Esophagus muscularis mucosa (tissue), 4 donors: ENCODE results near the gene DMRT2. TPM values are rescaled to one million over a fixed set of nuclear protein-coding genes. Genes with fewer than 3 reads are reported as not detected.

Experiments used
- DNase-seq: peaks from one replicate; pipeline ENCODE4 v3.0.0-alpha.2; 2017; ENCODE audit errors: extremely low spot score
- H3K27ac ChIP-seq, 4 donors: fragments of 200-600 bp; sonication (generic); replicated peaks in 1 of 4; 1 replicate in 3 of 4; 2 replicates in 1 of 4; pipeline ENCODE4 v1.5.1; 2016 to 2019; ENCODE audit warnings: mild to moderate bottlenecking in 1 of 4
- H3K27me3 ChIP-seq, 4 donors: fragments of 200-600 bp; sonication (generic); one replicate each; pipeline versions ENCODE4 v1.5.1 to v1.6.0; 2016 to 2019
- H3K36me3 ChIP-seq, 4 donors: fragments of 200-600 bp; sonication (generic); one replicate each; pipeline ENCODE4 v1.5.1; 2016 to 2019
- H3K4me1 ChIP-seq, 4 donors: fragments of 200-600 bp; sonication (generic); one replicate each; pipeline ENCODE4 v1.5.1; 2016 to 2019
- H3K4me3 ChIP-seq, 4 donors: fragments of 200-600 bp; sonication (generic); 1 replicate in 2 of 4; 2 replicates in 2 of 4; pipeline ENCODE4 v1.5.1; 2016 to 2019; ENCODE audit warnings: mild to moderate bottlenecking in 4 of 4, moderate library complexity in 1 of 4
- H3K9me3 ChIP-seq, 4 donors: fragments of 200-600 bp; sonication (generic); 1 replicate in 3 of 4; 2 replicates in 1 of 4; pipeline ENCODE4 v1.5.1; 2016 to 2019
- CTCF ChIP-seq, 3 experiments: fragments of 200-600 bp in 2 of 3; fragments of 450-650 bp in 1 of 3; sonication (generic) in 2 of 3; IDR thresholded peaks; one replicate each; pipeline ENCODE4 v1.5.1; 2017 to 2019; ENCODE audit warnings: antibody characterized with exemption in 3 of 3, mild to moderate bottlenecking in 2 of 3, moderate library complexity in 1 of 3
- EP300 ChIP-seq: sonication (generic); formaldehyde crosslinking; IDR thresholded peaks from one replicate; pipeline ENCODE4 v1.6.1; 2017; ENCODE audit warnings: antibody characterized with exemption
- POLR2A ChIP-seq: fragments of 450-650 bp; IDR thresholded peaks from one replicate; pipeline ENCODE4 v1.6.1; 2017; ENCODE audit warnings: antibody characterized with exemption, moderate library complexity, mild to moderate bottlenecking, low read depth
- POLR2AphosphoS5 ChIP-seq, 2 donors: sonication (generic); formaldehyde crosslinking; IDR thresholded peaks; one replicate each; pipeline ENCODE4 v1.6.1; 2017; ENCODE audit warnings: antibody characterized with exemption in 2 of 2
- whole genome bisulfite sequencing: methylation state at CpG from one replicate; pipeline ENCODE4 v1.1.5; 2018; 5-methylcytosine and 5-hydroxymethylcytosine counted together
- intact Hi-C: fragments of 100-400 bp; cut with DNase I; formaldehyde crosslinking; loops from one replicate; pipeline ENCODE4 v1.15.1; 2023
- small RNA-seq, 3 donors: library from RNA; depleted of rRNA; stranded (forward); fragments of <200 nt; gene quantifications; one replicate each; pipeline ENCODE3, GENCODE V24; 2016
- total RNA-seq, 4 donors: library from RNA; depleted of rRNA; stranded (reverse); fragments of >200 nt; gene quantifications; one replicate each; pipeline versions ENCODE4 v1.1.0 to v1.2.1, GENCODE V29; 2016

DMRT2 gene
- total RNA-seq, 4 donors from 2014 or later = 0.33 to 0.80 (median 0.50) TPM

- H3K4me3 ChIP-seq = no peak overlapping the region
- TF ChIP-seq POLR2AphosphoS5 (IDR thresholded peaks at IDR 0.05) (no peak), CTCF (IDR thresholded peaks at IDR 0.05) (no peak), EP300 (no peak), POLR2A (no peak)
- H3K27me3 ChIP-seq = peaks cover 0 to 12% (median 0%) of the 10 kb centered on the region in 4 donors
- H3K9me3 ChIP-seq = peaks cover 0 to 6% (median 2%) of the 10 kb centered on the region in 4 donors
- H3K4me1 ChIP-seq = no peaks in the 10 kb centered on the region
- 67% methylated on average over 7 of the region's 7 CpGs for WGBS
- H3K36me3 ChIP-seq = no peaks in the 10 kb centered on the region
- no peak for DNase-seq
- no peak overlapping the region for H3K27ac ChIP-seq
- intact Hi-C loops = no loop called here
These were observed 51.9 kb downstream of the DMRT2 start for GRCh38 chr9:1101846-1102641.

GRCh38 chr9:1102642-1102970, 52.4 kb downstream of the DMRT2 start:
- peaks cover 0 to 12% (median 0%) of the 10 kb centered on the region in 4 donors for H3K27me3 ChIP-seq
- 41% methylated on average over 2 of the region's 2 CpGs for WGBS
- H3K4me1 ChIP-seq = no peaks in the 10 kb centered on the region
- intact Hi-C loops = no loop called here
- DNase-seq = no peak
- no peak overlapping the region for H3K4me3 ChIP-seq
- H3K9me3 ChIP-seq = peaks cover 0 to 11% (median 5%) of the 10 kb centered on the region in 4 donors
- no peaks in the 10 kb centered on the region for H3K36me3 ChIP-seq
- no peak for TF ChIP-seq CTCF (IDR thresholded peaks at IDR 0.05)
- no peak for TF ChIP-seq POLR2AphosphoS5 (IDR thresholded peaks at IDR 0.05)
- no peak for TF ChIP-seq EP300
- TF ChIP-seq POLR2A = no peak
- no peak overlapping the region for H3K27ac ChIP-seq

Small RNA genes lying within 50 kb of the gene (small RNA-seq; reads per million reads assigned to genes)
- 0 reads per million in 3 donors for gene RNU6-1073P

Other genes starting within 250 kb of the DMRT2 start
- not detected for gene DMRT1, start 208.7 kb upstream of the DMRT2 start, total RNA-seq
- gene DMRT3, start 73.7 kb upstream of the DMRT2 start, total RNA-seq = not detected